HEK293 (cell line): ENCODE measurements around the gene PACRG.

Experiments used
- CTCF ChIA-PET: fragments of 350-600 bp; formaldehyde crosslinking; extraction: SDS; loops from one replicate; lab custom pipeline; 2021; ENCODE audit warnings: antibody characterized with exemption; lab: Yijun Ruan, JAX
- POLR2A ChIA-PET: fragments of 300-600 bp; formaldehyde crosslinking; extraction: SDS; loops from one replicate; lab custom pipeline; 2020; ENCODE audit warnings: antibody characterized with exemption, inconsistent platforms; lab: Yijun Ruan, JAX
- H3K27ac ChIP-seq: fragments of 200-500 bp; sonication (Bioruptor generic); 2 replicates; pipeline ENCODE4 v1.5.1; 2014; ENCODE audit warnings: low read depth, low read length, control low read depth, inconsistent platforms; ENCODE audit errors: extremely low read depth
- H3K36me3 ChIP-seq, 2 experiments: fragments of 200-500 bp in 1 of 2; sonication (Bioruptor generic) in 1 of 2; 1 replicate in 1 of 2; 2 replicates in 1 of 2; pipeline ENCODE4 v1.5.1; 2014 to 2017; ENCODE audit warnings: inconsistent platforms in 2 of 2, low read length in 2 of 2; ENCODE audit not compliant: control insufficient read depth in 2 of 2, insufficient read depth in 1 of 2
- H3K4me1 ChIP-seq: fragments of 200-500 bp; sonication (Bioruptor generic); 2 replicates; pipeline ENCODE4 v1.5.1; 2014; ENCODE audit warnings: mild to moderate bottlenecking, low read length, inconsistent platforms; ENCODE audit not compliant: control insufficient read depth, insufficient read depth
- H3K4me3 ChIP-seq: 2 replicates; pipeline ENCODE4 v1.5.1; 2011; ENCODE audit warnings: low read depth, mild to moderate bottlenecking, control low read depth, low read length, moderate library complexity
- H3K9me3 ChIP-seq: fragments of 200-500 bp; sonication (Bioruptor generic); 2 replicates; pipeline ENCODE4 v1.5.1; 2014; ENCODE audit warnings: low read depth, low read length, inconsistent platforms; ENCODE audit not compliant: control insufficient read depth, insufficient read depth
- GFI1B ChIP-seq: fragments of 450-650 bp; formaldehyde crosslinking; IDR thresholded peaks from 2 replicates; pipeline ENCODE4 v1.5.1; 2016; ENCODE audit warnings: missing biosample characterization, missing genetic modification characterization
- GLIS2 ChIP-seq: fragments of 450-650 bp; formaldehyde crosslinking; IDR thresholded peaks from 2 replicates; pipeline ENCODE4 v1.5.1; 2016; ENCODE audit warnings: missing biosample characterization, missing genetic modification characterization
- MEIS1 ChIP-seq: sonication (generic); formaldehyde crosslinking; IDR thresholded peaks from 2 replicates; pipeline ENCODE4 v1.8.1; 2022; ENCODE audit warnings: missing genetic modification reagents, mild to moderate bottlenecking, borderline replicate concordance
- OVOL3 ChIP-seq: fragments of 450-650 bp; formaldehyde crosslinking; IDR thresholded peaks from 2 replicates; pipeline ENCODE4 v1.5.1; 2016; ENCODE audit warnings: missing biosample characterization, missing genetic modification characterization
- RBAK ChIP-seq: fragments of 450-650 bp; formaldehyde crosslinking; IDR thresholded peaks from 2 replicates; pipeline ENCODE4 v1.5.1; 2016; ENCODE audit warnings: missing biosample characterization, missing genetic modification characterization
- SALL2 ChIP-seq: fragments of 450-650 bp; formaldehyde crosslinking; IDR thresholded peaks from 2 replicates; pipeline ENCODE4 v1.5.0; 2017; ENCODE audit warnings: missing biosample characterization, mild to moderate bottlenecking, missing genetic modification characterization, borderline replicate concordance
- SCRT1 ChIP-seq: fragments of 450-650 bp; formaldehyde crosslinking; IDR thresholded peaks from 2 replicates; pipeline ENCODE4 v1.5.1; 2016; ENCODE audit warnings: missing biosample characterization, missing genetic modification characterization, borderline replicate concordance
- SETDB1 ChIP-seq: IDR thresholded peaks from one replicate; pipeline ENCODE4 v1.6.1; 2017; ENCODE audit warnings: mild to moderate bottlenecking, low read length, moderate library complexity, mixed read lengths; ENCODE audit not compliant: insufficient read length
- SP2 ChIP-seq: fragments of 450-650 bp; formaldehyde crosslinking; IDR thresholded peaks from 2 replicates; pipeline ENCODE4 v1.5.1; 2016; ENCODE audit warnings: missing biosample characterization, missing genetic modification characterization
- ZBTB1 ChIP-seq: fragments of 450-650 bp; formaldehyde crosslinking; IDR thresholded peaks from 2 replicates; pipeline ENCODE4 v1.5.1; 2016; ENCODE audit warnings: missing biosample characterization, missing genetic modification characterization
- ZBTB20 ChIP-seq: fragments of 450-650 bp; formaldehyde crosslinking; IDR thresholded peaks from 2 replicates; pipeline ENCODE4 v1.5.1; 2016; ENCODE audit warnings: missing biosample characterization, missing genetic modification characterization
- ZBTB6 ChIP-seq: fragments of 450-650 bp; formaldehyde crosslinking; IDR thresholded peaks from 2 replicates; pipeline ENCODE4 v1.5.1; 2017; ENCODE audit warnings: missing biosample characterization, missing genetic modification characterization
- ZFP3 ChIP-seq: fragments of 450-650 bp; formaldehyde crosslinking; IDR thresholded peaks from 2 replicates; pipeline ENCODE4 v1.5.1; 2016; ENCODE audit warnings: low read depth, missing biosample characterization, missing genetic modification characterization
- ZFP37 ChIP-seq: fragments of 450-650 bp; formaldehyde crosslinking; IDR thresholded peaks from 2 replicates; pipeline ENCODE4 v1.5.1; 2016; ENCODE audit warnings: missing biosample characterization, missing genetic modification characterization
- ZFP69B ChIP-seq: fragments of 450-650 bp; formaldehyde crosslinking; IDR thresholded peaks from 2 replicates; pipeline ENCODE4 v1.5.1; 2016; ENCODE audit warnings: missing biosample characterization, missing genetic modification characterization
- ZNF155 ChIP-seq: fragments of 450-650 bp; formaldehyde crosslinking; IDR thresholded peaks from 2 replicates; pipeline ENCODE4 v1.5.1; 2016; ENCODE audit warnings: missing biosample characterization, missing genetic modification characterization
- ZNF175 ChIP-seq: fragments of 450-650 bp; formaldehyde crosslinking; IDR thresholded peaks from 2 replicates; pipeline ENCODE4 v1.5.1; 2016; ENCODE audit warnings: missing biosample characterization, missing genetic modification characterization
- ZNF19 ChIP-seq: fragments of 450-650 bp; formaldehyde crosslinking; IDR thresholded peaks from 2 replicates; pipeline ENCODE4; 2016; ENCODE audit warnings: missing biosample characterization, missing genetic modification characterization, low read depth
- ZNF202 ChIP-seq: fragments of 450-650 bp; formaldehyde crosslinking; IDR thresholded peaks from 2 replicates; pipeline ENCODE4 v1.5.1; 2016; ENCODE audit warnings: missing biosample characterization, missing genetic modification characterization, borderline replicate concordance
- ZNF239 ChIP-seq: fragments of 450-650 bp; formaldehyde crosslinking; IDR thresholded peaks from 2 replicates; pipeline ENCODE4 v1.5.1; 2016; ENCODE audit warnings: missing biosample characterization, missing genetic modification characterization
- ZNF302 ChIP-seq: fragments of 450-650 bp; formaldehyde crosslinking; IDR thresholded peaks from 2 replicates; pipeline ENCODE4 v1.5.1; 2016; ENCODE audit warnings: missing biosample characterization, missing genetic modification characterization, low read depth
- ZNF311 ChIP-seq: fragments of 450-650 bp; formaldehyde crosslinking; IDR thresholded peaks from 2 replicates; pipeline ENCODE4 v1.5.1; 2017; ENCODE audit warnings: missing biosample characterization, missing genetic modification characterization, borderline replicate concordance
- ZNF335 ChIP-seq: fragments of 450-650 bp; formaldehyde crosslinking; conservative IDR thresholded peaks from 2 replicates; pipeline ENCODE4 v1.5.1; 2016; ENCODE audit warnings: missing biosample characterization, missing genetic modification characterization
- ZNF513 ChIP-seq: fragments of 450-650 bp; IDR thresholded peaks from 2 replicates; pipeline ENCODE4 v1.5.1; 2018; ENCODE audit warnings: missing biosample characterization, missing genetic modification characterization
- ZNF529 ChIP-seq: fragments of 450-650 bp; formaldehyde crosslinking; IDR thresholded peaks from 2 replicates; pipeline ENCODE4 v1.5.1; 2017; ENCODE audit warnings: missing genetic modification characterization, missing biosample characterization; ENCODE audit not compliant: insufficient replicate concordance
- ZNF621 ChIP-seq: fragments of 450-650 bp; formaldehyde crosslinking; IDR thresholded peaks from 2 replicates; pipeline ENCODE4 v1.5.1; 2017; ENCODE audit warnings: missing biosample characterization, missing genetic modification characterization
- ZNF658 ChIP-seq: fragments of 450-650 bp; formaldehyde crosslinking; IDR thresholded peaks from 2 replicates; pipeline ENCODE4; 2016; ENCODE audit warnings: missing biosample characterization, missing genetic modification characterization
- ZNF791 ChIP-seq: fragments of 450-650 bp; formaldehyde crosslinking; IDR thresholded peaks from 2 replicates; pipeline ENCODE4 v1.5.1; 2016; ENCODE audit warnings: missing biosample characterization, missing genetic modification characterization
- ZSCAN23 ChIP-seq: fragments of 450-650 bp; formaldehyde crosslinking; IDR thresholded peaks from 2 replicates; pipeline ENCODE4 v1.5.1; 2016; ENCODE audit warnings: missing biosample characterization, missing genetic modification characterization
- TF ChIP-seq, protein P1 (sequence below): fragments of 450-650 bp; formaldehyde crosslinking; IDR thresholded peaks from 2 replicates; pipeline ENCODE4 v1.5.1; 2016; ENCODE audit warnings: missing biosample characterization, missing genetic modification characterization

PACRG gene

DNA sequence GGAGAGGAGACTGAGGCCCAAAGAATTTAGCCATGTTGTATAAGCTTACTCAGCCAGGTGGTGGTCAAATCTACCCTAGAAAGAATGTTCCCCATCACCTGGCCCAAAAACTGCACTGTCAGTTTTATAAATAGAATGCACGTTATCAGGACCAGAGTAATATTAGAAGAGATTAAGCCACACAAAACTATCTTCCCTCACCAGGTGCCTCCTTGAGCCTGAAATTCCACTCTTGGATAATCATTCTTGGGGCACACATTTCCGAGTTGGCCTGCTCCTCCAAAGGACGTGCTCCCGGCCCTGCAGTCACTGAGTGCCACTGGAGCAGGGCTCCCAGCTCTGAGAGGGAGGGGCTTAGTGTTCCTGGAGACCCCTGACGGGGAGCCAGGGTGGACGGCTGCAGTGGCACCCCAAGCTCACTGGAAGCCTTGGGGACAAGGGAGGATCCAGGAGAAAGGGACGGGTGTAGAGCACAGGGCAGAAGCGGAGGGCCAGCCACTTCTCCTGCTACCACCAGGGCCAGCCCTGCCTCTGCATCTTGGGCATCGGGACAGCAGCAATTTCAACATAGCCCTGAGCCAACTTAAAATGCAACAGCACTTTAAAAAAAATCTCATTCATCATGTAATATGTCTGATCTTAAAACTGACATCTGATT is 525.9 kb downstream of the PACRG start:
- CTCF ChIA-PET = no interaction called here
- no peaks in the 10 kb centered on the region for H3K4me1 ChIP-seq
- TF ChIP-seq SETDB1 = no peak
- no peak for TF ChIP-seq ZBTB1
- no peak for TF ChIP-seq ZNF155 (tag by site-specific recombination)
- TF ChIP-seq ZNF658 (tag by site-specific recombination) = no peak
- TF ChIP-seq, protein P1, sequence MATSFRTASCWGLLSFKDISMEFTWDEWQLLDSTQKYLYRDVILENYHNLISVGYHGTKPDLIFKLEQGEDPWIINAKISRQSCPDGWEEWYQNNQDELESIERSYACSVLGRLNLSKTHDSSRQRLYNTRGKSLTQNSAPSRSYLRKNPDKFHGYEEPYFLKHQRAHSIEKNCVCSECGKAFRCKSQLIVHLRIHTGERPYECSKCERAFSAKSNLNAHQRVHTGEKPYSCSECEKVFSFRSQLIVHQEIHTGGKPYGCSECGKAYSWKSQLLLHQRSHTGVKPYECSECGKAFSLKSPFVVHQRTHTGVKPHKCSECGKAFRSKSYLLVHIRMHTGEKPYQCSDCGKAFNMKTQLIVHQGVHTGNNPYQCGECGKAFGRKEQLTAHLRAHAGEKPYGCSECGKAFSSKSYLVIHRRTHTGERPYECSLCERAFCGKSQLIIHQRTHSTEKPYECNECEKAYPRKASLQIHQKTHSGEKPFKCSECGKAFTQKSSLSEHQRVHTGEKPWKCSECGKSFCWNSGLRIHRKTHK (tag by site-specific recombination) = no peak
- no peak for TF ChIP-seq ZNF791 (tag by site-specific recombination)
- TF ChIP-seq, all 188 proteins: peak for 0
- Histone ChIP-seq H3K4me3 (no peak overlapping the region), H3K9me3 (no peaks in the 10 kb centered on the region), H3K27ac (no peak overlapping the region), H3K36me3 (no peaks in the 10 kb centered on the region)
- POLR2A ChIA-PET = no interaction called here

GRCh38 chr6:163254341-163254835 is 526.6 kb downstream of the PACRG start:
- Histone ChIP-seq H3K4me1 (no peaks in the 10 kb centered on the region), H3K36me3 (no peaks in the 10 kb centered on the region), H3K4me3 (no peak overlapping the region), H3K9me3 (no peaks in the 10 kb centered on the region), H3K27ac (no peak overlapping the region)
- CTCF ChIA-PET = no interaction called here
- POLR2A ChIA-PET = no interaction called here
- TF ChIP-seq ZFP37 (tag by site-specific recombination) (no peak), ZBTB20 (tag by site-specific recombination) (no peak), RBAK (no peak), ZSCAN23 (no peak), ZNF311 (tag by site-specific recombination) (no peak), ZNF175 (no peak), ZNF335 (no peak), SALL2 (tag by site-specific recombination) (no peak), ZBTB6 (tag by site-specific recombination) (no peak), ZNF19 (no peak), OVOL3 (no peak), ZNF529 (tag by site-specific recombination) (no peak), GFI1B (tag by site-specific recombination) (no peak), ZNF621 (tag by site-specific recombination) (no peak), ZFP3 (no peak), ZNF302 (tag by site-specific recombination) (no peak)

- CTCF ChIA-PET = no interaction called here
- TF ChIP-seq MEIS1 (no peak), ZNF239 (tag by site-specific recombination) (no peak), GLIS2 (tag by site-specific recombination) (no peak), ZNF513 (tag by site-specific recombination) (no peak), ZNF202 (tag by site-specific recombination) (no peak), ZFP69B (tag by site-specific recombination) (no peak), SCRT1 (tag by site-specific recombination) (no peak), SP2 (tag by site-specific recombination) (no peak)
- no peaks in the 10 kb centered on the region for H3K4me1 ChIP-seq
Measured at GRCh38 chr6:163255265-163255664, 527.5 kb downstream of the PACRG start.

More at GRCh38 chr6:163255265-163255664, 527.5 kb downstream of the PACRG start:
- Histone ChIP-seq H3K4me3 (no peak overlapping the region), H3K36me3 (no peaks in the 10 kb centered on the region), H3K9me3 (no peaks in the 10 kb centered on the region), H3K27ac (no peak overlapping the region)
- POLR2A ChIA-PET = no interaction called here
